DMS53 treated with DMSO at 0.1 percent for 48 hours (cell line): ENCODE data around the gene RTP5.

Experiments used
- DNase-seq: peaks from one replicate; lab custom pipeline; 2025; ENCODE audit not compliant: unreplicated experiment; lab: John Stamatoyannopoulos, UW

RTP5 gene

GRCh38 chr2:241843321-241844065 lies 26.0 kb upstream of the RTP5 start:
- DNase-seq = no peak

DNA sequence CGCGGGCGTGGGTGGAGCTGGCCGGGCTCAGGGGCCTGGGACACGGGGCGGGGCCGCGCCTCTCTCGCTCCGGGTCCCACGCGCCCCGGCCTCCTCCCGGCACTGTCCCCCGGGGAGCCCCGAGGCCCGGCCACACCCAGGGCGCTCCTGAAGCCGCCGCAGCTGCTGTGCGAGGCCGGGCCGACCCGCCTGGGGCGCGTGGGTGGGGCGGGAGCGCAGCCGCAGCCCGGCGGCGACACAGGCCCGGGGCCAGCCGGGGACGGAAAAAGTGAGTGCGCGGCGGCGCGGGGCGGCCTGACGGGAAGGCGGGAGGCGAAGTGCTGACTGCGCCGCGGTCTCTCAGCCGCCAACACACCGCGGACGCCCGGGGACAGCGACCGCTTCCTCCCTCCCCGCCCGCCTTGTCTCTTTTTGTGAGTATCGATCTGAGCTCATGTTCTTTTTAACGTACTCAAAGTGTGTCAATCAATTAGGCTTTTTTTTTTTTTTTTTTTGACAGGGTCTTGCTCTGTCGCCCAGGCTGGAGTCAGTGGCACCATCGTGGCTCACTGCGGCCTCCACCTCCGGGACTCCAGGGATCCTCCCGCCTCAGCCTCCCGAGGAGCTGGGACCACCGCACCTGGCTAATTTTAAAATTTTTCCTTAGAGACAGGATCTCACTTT lies 25.3 kb upstream of the RTP5 start:
- DNase-seq = no peak

DNA sequence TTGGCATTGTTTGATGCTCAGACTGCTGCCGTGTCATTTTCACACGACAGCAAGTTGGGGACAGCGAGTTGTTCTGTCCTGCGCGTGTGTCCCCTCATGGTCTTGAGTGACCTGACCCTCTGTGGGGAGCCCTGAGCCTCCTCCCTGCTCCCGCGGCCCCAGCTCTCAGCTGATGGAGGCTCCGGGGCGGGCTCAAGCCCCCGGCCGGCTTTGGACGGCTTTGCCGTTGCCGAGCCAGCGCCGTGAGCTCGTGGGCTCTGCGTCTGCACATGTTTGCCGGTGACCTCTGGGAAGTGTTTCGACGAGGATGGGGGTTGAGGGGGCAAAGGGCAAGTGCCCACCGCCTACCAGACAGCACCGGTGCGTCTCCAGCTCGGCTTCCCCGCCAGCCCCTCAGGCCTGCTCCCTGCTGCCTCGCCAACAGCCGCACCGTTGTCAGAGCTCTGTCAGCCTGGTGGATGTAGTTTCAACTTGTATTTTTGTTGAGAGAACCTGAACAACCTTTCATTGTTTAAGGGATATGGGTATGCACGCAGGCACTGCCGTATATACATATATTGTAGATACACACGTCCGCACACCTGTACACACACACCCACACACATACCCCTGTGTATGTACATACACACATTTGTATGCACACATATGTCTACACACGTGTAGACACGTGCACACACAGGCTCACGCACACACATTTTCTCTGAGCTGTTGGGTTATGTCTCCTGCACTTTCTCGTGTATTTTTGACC lies 24.5 kb upstream of the RTP5 start:
- no peak for DNase-seq

DNA sequence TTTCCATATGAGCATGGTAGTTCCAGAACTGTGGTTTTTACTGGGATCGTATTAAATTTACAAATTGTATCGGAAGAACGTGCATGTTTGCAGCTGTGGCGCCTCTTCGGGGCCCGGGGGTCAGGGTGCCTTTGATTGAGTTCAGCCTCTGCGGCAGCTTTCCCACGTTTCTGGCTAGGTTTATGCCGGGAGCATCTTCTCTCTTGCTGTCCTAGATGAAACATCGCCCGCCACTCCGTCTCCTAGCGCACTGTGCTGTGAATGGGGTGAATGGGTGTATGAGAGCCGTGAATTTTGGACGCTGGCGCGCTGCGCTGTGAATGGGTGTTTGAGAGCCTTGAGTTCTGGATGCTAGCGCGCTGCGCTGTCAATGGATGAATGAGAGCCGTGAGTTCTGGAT lies 23.1 kb upstream of the RTP5 start:
- DNase-seq = no peak

GRCh38 chr2:241848761-241849615 lies 20.5 kb upstream of the RTP5 start:
- no peak for DNase-seq

DNA sequence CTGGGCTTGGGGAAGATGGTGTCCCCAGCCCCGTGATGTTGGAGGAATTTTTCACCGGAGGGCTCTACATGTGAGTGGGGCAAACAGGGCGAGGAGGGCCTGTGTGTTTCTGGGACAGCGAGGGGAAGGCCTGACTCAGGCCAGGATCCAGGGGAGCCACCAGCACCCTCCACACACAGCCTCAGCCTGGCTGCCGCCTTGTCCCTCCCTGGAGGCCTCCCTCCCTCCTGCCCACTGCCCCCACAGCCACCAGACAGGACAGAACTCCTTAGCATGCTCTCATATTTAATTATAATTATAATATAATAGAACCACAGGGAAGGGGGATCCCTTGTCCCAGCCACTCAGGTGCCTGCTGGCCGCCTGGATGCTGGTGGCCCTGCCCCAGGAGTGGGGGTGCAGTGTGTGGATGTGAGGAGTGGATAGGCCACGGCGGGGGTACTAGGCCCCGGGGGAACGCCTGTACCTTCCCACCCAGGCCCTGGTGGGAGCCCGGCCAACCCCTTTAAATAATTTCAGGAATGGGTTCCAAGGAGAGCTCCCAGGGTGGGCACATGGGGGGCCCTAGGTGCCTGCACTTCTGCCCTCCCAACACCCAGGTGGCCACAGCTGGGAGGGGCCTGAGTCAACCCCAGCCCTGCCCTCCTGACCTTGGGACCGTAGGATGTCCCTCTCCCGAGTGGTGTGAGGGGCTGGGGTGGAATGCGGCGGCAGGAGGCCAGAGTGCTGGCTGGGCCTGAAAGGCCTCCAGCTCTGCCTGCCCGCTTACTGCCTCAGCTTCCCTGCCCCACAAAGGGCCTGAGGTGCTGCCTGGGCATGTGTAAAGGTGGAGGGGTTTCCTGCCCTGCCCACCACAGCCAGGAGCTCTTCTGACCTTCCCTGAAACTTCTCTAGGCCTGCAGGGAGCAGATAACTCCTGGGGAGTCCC lies 19.6 kb upstream of the RTP5 start:
- no peak for DNase-seq

DNA sequence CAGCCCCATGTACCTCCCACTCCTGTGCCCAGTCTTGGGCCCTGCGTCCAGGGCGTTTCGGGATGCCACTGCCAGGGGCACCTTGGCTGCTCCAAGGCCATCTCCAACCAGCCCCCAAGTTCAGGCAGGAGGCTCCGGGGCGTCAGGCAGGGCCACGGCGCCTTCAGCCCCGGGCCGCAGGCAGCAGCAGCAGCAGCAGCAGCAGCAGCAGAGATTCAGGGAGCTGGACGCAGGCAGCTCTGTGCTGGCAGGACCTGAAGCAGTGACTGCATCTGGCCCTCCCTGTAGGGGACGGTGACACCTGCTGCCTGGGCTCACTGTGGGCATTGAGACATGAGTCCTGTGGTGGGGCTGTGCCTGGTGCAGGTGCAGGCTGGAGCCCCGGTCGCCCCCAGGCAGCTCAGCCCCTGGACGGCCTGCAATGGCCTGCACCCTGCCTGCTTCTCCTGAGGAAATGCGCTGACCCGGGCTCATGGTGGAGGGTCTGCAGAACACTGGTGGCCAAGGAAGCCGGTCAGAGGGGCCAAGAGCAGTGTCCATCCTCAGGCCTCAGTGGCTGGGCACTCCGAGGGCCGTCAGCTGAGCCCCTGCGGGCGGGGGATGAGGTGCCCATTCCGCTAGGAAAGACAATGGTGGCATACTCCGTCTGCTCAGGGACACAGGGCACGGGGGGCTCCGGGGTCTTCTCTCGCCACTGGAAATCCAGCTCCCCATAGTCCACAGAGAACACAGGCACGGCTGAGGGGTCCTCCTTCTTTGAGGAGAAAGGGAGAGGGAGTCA lies 18.8 kb upstream of the RTP5 start:
- DNase-seq = no peak

DNA sequence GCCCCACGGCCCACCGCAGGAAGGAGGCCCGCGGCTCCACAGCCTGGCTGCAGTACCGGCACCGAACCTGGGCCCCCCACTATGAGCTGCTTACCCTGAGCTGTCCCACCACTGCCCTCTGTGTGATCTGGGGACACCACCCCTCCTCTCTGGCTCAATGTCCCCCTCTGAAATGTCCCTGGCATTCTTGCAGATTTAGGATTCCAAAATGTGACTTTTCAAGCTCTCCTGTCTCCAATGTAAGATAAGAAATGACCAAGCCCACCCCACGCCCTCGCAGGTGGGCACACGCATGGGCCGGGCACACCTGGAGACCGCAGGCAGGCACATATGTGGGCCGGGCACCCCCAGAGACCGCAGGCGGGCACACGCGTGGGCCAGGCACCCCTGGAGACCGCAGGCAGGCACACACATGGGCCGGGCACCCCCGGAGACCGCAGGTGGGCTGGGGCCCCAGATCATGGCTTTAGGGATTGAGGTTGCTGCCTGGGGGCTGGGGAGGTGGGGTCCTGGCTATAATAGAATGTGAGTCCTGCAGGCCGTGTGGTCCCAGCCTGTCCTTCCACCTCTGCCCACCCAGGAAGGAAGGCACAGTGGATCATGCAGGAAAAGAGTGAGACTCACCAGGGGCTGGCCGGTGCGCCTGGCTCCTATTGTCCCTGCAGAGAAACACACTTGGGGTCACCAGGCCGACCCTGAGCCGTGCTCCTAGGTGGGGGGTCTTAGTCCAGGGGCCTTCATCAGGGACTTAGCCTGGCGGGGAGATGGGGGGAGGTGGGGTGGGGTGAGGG lies 18.0 kb upstream of the RTP5 start:
- DNase-seq = no peak

GRCh38 chr2:241852116-241852980 lies 17.2 kb upstream of the RTP5 start:
- no peak for DNase-seq

GRCh38 chr2:241852981-241853631 lies 16.4 kb upstream of the RTP5 start:
- DNase-seq = no peak

- no peak for DNase-seq
These were observed 15.7 kb upstream of the RTP5 start for GRCh38 chr2:241853651-241854341.

GRCh38 chr2:241854342-241855244 lies 14.9 kb upstream of the RTP5 start:
- no peak for DNase-seq

DNA sequence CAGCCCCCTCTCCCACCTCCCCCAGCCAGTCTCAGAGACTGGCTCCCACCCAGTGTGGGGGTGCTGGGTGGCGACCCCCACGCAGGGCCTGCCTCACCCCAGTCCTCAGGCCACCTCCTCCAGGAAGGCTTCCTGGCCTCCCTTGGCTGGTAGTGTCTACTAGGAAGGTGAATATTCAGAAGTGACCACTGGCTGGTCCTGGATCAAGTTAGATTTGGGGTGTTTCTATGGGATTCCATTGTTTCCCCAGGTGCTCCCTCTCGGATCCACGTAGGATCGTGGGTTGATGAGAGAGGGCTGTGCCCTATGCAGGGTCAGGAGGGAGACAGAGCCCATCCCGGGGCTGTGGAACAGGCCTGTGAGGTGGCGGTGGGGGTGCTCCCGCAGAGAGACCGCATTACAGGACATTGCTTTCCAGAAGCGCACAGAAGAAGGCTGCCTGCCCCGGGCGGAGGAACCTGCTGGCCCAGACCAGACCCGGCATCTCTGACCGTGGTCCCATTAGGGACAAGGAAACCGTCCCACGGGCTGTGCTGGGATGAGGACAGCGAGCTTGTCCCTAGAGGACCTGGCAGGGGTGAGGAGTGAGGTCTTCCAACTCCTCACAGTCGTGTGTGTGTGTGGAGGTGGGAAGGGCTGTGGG lies 14.2 kb upstream of the RTP5 start:
- no peak for DNase-seq

- no peak for DNase-seq
These were observed 13.6 kb upstream of the RTP5 start for GRCh38 chr2:241855888-241856422.
